Activated naive CD8-positive, alpha-beta T cell treated with anti-CD3 and anti-CD28 coated beads, Interleukin-2, amount 10 ng/mL, durations not matched to agents 7 days and 5 days (primary cell): ENCODE measurements around the gene GRIN2A. TPM values are rescaled to one million over a fixed set of nuclear protein-coding genes. Genes with fewer than 3 reads are reported as not detected.

Source experiments
- ATAC-seq: fragments of 150-1000 bp; cut with Tn5 transposase; one replicate; pipeline ENCODE4 v1.10.0; 2021; ENCODE audit warnings: low read depth, moderate library complexity
- POLR2A ChIA-PET: fragments of 350-600 bp; sonication (Branson Sonifier 250); formaldehyde crosslinking; loops from one replicate; lab custom pipeline; 2021; ENCODE audit warnings: antibody characterized with exemption; lab: Charles Lee
- DNase-seq: peaks from one replicate; pipeline ENCODE4 v3.0.0; 2021
- H3K27ac Mint-ChIP-seq: one replicate; pipeline ENCODE4 v1.8.0; 2022; ENCODE audit warnings: mild to moderate bottlenecking, mixed read lengths
- H3K27me3 Mint-ChIP-seq: one replicate; pipeline ENCODE4 v1.8.0; 2022; ENCODE audit warnings: mild to moderate bottlenecking, moderate library complexity, mixed read lengths
- H3K36me3 Mint-ChIP-seq: one replicate; pipeline ENCODE4 v1.8.0; 2021; ENCODE audit warnings: mild to moderate bottlenecking, mixed read lengths
- H3K4me1 Mint-ChIP-seq: one replicate; pipeline ENCODE4 v1.8.0; 2021; ENCODE audit warnings: mixed read lengths
- H3K4me3 Mint-ChIP-seq: one replicate; pipeline ENCODE4 v1.8.0; 2022; ENCODE audit warnings: mild to moderate bottlenecking, moderate library complexity, mixed read lengths
- H3K9me3 Mint-ChIP-seq: one replicate; pipeline ENCODE4 v1.8.0; 2021; ENCODE audit warnings: mixed read lengths
- total RNA-seq, 2 experiments: library from RNA; stranded (reverse); gene quantifications; one replicate each; pipeline ENCODE4 v1.2.3, GENCODE V29; 2021

Gene GRIN2A
- total RNA-seq, 2 experiments from 2014 or later = not detected

DNA sequence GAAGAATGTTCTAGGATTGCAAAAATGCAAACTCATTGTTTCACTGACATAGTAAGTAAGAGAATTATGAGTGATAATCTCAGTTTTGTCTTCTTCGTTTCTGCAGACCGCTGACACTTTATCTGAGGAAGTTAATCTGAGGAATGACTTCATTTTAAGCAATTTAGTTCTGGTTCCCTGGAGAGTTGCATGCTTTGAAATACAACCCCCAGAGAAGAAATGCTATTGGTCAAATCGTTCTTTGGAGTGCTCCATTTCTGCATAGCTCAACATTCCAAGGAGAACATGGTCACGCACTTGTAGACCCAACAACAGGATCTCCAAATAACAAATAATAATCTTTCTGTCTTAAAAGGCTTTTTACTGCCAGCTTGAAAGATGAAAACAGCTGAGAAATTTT lies 427.1 kb downstream of the GRIN2A start:
- no peak overlapping the region for H3K4me3 Mint-ChIP-seq
- H3K36me3 Mint-ChIP-seq = no peaks in the 10 kb centered on the region
- POLR2A ChIA-PET = no interaction called here
- no peaks in the 10 kb centered on the region for H3K27me3 Mint-ChIP-seq
- H3K9me3 Mint-ChIP-seq = peaks cover 1% of the 10 kb centered on the region
- DNase-seq (no peak), ATAC-seq (no peak)
- H3K4me1 Mint-ChIP-seq = no peaks in the 10 kb centered on the region
- H3K27ac Mint-ChIP-seq = no peak overlapping the region

DNA sequence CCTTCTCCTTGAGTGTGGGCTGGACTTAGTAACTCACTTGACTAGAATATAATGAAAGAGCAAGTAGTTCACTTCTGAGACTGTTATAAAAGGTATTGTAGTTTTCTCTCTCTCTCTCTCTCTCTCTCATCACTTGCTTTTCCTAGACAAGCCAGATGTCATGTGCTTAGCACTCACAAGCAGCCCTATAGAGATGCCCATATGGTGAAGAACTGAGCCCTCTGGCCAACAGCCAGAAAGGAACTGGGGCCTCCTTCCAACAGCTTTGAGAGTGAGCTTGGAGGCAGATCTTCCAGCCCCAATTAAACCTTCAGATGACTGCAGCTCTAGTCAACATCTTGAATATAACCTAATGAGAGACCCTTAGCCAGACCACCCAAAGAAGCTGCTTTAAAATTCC lies 440.5 kb downstream of the GRIN2A start:
- Mint-ChIP-seq H3K4me3 (no peak overlapping the region), H3K9me3 (peaks cover 4% of the 10 kb centered on the region), H3K27ac (no peak overlapping the region), H3K36me3 (no peaks in the 10 kb centered on the region), H3K4me1 (no peaks in the 10 kb centered on the region), H3K27me3 (no peaks in the 10 kb centered on the region)
- ATAC-seq (no peak), DNase-seq (no peak)
- POLR2A ChIA-PET = no interaction called here

DNA sequence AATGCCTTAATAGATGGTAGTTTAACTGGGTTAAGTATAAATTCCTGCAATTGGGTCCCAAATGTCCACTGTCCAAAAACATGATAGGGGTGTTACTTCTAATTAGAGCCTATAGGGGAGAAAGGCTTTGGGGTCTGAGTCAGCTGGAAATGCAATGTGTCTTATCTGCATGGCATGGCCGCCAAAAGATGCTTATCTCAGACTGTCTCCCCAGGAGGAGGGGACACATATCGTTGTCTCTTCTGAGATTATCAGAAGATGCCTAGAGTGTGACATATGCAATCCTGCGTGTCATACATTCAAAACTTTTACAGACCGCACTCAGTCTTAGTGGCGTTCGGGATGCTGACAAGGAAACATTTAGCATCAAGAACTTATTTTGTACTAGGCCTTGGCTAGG lies 442.9 kb downstream of the GRIN2A start:
- Mint-ChIP-seq H3K4me1 (no peaks in the 10 kb centered on the region), H3K27me3 (no peaks in the 10 kb centered on the region), H3K27ac (no peak overlapping the region), H3K9me3 (peaks cover 4% of the 10 kb centered on the region), H3K4me3 (no peak overlapping the region), H3K36me3 (no peaks in the 10 kb centered on the region)
- no peak for ATAC-seq
- POLR2A ChIA-PET = no interaction called here
- DNase-seq = no peak

DNA sequence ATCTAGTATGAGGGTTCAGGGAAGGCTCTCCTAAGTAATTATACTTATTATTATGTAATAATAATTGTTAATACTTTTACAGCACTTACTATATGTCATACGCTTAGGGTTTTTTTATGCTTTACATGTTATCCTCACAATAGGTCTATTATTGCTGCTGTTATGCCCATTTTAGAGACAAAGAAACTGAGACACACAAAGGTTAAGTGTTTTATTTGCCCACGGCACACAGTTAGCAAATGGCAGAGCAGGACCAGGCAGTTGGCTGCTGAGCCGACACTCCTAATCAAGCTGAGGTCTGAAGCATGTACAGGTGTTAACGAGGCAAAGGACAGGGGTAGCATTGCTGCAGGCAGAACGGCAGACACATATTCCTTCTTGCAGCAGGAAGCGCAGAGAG lies 443.5 kb downstream of the GRIN2A start:
- ATAC-seq (no peak), DNase-seq (no peak)
- POLR2A ChIA-PET = no interaction called here
- H3K27ac Mint-ChIP-seq = no peak overlapping the region
- H3K4me1 Mint-ChIP-seq = no peaks in the 10 kb centered on the region
- no peaks in the 10 kb centered on the region for H3K27me3 Mint-ChIP-seq
- H3K9me3 Mint-ChIP-seq = peaks cover 4% of the 10 kb centered on the region
- no peaks in the 10 kb centered on the region for H3K36me3 Mint-ChIP-seq
- no peak overlapping the region for H3K4me3 Mint-ChIP-seq

DNA sequence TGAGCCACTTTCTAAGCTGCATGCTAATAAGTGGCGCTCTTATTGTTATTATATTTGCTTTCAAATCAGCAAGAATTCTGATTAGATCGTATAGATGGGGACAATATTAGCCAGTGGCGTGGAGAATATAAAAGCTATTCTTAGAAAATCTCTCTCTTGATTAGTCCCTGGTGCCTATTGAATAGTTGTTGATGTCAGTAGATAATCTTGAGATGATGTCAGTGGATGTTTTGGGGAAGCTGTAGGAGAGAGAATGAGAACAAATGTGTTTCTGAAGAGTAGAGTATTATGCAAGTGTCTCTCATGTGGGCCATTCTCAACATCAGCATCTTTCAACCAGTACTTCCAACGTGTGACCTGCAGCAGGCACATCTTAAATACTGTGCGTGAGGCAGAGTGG lies 445.7 kb downstream of the GRIN2A start:
- POLR2A ChIA-PET = no interaction called here
- Mint-ChIP-seq H3K27me3 (no peaks in the 10 kb centered on the region), H3K36me3 (no peaks in the 10 kb centered on the region), H3K4me3 (no peak overlapping the region), H3K27ac (no peak overlapping the region), H3K4me1 (no peaks in the 10 kb centered on the region), H3K9me3 (peaks cover 2% of the 10 kb centered on the region)
- no peak for DNase-seq
- no peak for ATAC-seq

DNA sequence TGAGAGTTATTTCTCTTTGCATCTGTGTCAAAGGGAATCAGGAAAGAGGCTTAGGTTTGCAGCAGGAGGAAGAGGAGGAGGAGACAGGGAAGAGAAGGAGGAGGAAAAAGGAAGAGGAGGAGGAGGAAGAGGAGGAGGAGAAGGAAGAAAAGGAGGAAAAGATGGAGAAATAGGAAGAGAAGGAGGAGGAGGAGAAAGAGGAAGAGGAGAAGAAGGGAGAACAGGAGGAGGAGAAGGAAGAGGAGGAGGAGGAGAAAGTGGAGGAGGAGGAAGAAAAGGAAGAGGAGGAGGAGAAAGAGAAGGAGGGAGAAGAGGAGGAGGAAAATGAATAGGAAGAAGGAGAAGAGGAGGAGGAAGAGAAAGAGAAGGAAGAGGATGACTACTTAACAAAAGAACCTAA lies 459.1 kb downstream of the GRIN2A start:
- H3K27me3 Mint-ChIP-seq = no peaks in the 10 kb centered on the region
- ATAC-seq (no peak), DNase-seq (no peak)
- H3K4me3 Mint-ChIP-seq = no peak overlapping the region
- no peaks in the 10 kb centered on the region for H3K36me3 Mint-ChIP-seq
- no peaks in the 10 kb centered on the region for H3K9me3 Mint-ChIP-seq
- POLR2A ChIA-PET = no interaction called here
- H3K4me1 Mint-ChIP-seq = no peaks in the 10 kb centered on the region
- no peak overlapping the region for H3K27ac Mint-ChIP-seq

DNA sequence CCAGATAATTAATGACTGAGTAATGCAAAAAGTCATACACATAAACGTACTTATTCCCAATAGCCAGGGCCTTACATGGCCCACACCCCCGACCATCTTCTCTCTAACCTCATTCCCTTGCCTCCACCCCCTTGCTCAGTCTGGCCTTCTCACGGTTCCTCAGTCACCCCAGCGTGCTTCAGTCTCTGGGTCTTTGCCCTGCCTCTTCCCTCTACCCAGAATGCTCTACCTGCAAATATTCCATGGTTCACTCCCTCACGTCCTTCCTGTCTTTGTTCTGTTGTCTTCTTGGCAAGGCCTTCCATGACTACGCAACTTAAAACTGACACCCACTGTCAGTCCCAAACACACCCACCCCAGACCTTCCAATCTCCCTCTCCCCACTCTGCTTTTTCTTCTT lies 468.3 kb downstream of the GRIN2A start:
- POLR2A ChIA-PET = no interaction called here
- H3K9me3 Mint-ChIP-seq = peaks cover 2% of the 10 kb centered on the region

DNA sequence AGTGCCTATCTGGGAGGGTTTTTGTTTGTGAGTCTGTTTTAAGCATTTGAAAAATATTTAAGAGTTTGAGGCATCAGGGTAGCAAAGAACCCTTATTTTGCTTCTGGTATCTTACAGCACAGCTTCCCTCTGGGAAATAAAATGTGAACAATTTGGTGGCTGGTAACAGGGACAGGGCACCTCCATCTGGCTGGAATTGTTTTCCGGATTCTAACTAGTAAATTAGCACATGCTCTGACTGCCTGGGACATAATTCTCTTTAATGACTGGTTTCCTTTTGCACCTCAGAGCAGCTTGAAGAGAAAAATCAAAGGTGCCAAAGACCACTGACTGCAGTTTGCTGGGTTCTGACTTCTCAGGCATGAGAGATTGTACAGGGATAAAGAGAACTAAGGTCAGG lies 469.1 kb downstream of the GRIN2A start:
- ATAC-seq (no peak), DNase-seq (no peak)
- no peak overlapping the region for H3K27ac Mint-ChIP-seq
- no peaks in the 10 kb centered on the region for H3K4me1 Mint-ChIP-seq
- H3K36me3 Mint-ChIP-seq = no peaks in the 10 kb centered on the region
- no peaks in the 10 kb centered on the region for H3K27me3 Mint-ChIP-seq
- peaks cover 2% of the 10 kb centered on the region for H3K9me3 Mint-ChIP-seq
- H3K4me3 Mint-ChIP-seq = no peak overlapping the region
- POLR2A ChIA-PET = no interaction called here

More for the DNA sequence above, 468.3 kb downstream of the GRIN2A start:
- H3K27ac Mint-ChIP-seq = no peak overlapping the region
- H3K4me3 Mint-ChIP-seq = no peak overlapping the region
- H3K36me3 Mint-ChIP-seq = no peaks in the 10 kb centered on the region
- ATAC-seq (no peak), DNase-seq (no peak)
- H3K27me3 Mint-ChIP-seq = no peaks in the 10 kb centered on the region
- H3K4me1 Mint-ChIP-seq = no peaks in the 10 kb centered on the region

DNA sequence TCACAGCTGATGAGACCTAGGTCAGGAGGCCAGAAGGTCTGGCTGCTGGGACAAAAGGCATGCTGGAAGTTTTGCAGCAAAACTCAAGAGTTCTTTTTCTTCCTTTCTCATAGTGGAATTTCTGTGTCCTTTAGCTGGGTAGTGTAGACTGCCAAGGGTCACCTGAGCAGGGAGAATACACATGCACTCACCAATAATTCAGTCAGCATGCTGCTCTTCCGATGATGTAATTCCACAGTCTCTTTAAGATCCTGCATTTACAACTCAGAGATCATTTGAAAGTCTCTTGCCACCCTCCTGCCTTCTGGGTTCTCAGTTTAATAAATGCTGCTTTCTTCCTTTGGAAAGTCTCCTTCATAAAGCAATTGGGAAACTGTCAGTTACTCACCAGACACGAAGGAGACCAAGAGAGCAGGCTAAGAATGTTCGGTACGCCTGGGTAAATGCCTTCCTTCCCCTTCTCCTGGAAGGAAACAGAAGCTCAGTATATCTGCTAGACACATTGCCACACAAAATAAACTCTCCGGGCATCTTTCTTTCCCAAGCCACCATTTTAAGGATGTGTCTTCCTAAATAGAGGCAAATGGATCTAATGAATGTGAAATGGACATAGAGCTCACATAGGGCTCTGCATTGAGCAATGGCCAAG lies 473.1 kb downstream of the GRIN2A start:
- Mint-ChIP-seq H3K4me1 (no peaks in the 10 kb centered on the region), H3K36me3 (no peaks in the 10 kb centered on the region), H3K27ac (no peak overlapping the region), H3K9me3 (peaks cover 3% of the 10 kb centered on the region), H3K4me3 (no peak overlapping the region), H3K27me3 (no peaks in the 10 kb centered on the region)
- ATAC-seq = no peak
- POLR2A ChIA-PET = no interaction called here
- no peak for DNase-seq

DNA sequence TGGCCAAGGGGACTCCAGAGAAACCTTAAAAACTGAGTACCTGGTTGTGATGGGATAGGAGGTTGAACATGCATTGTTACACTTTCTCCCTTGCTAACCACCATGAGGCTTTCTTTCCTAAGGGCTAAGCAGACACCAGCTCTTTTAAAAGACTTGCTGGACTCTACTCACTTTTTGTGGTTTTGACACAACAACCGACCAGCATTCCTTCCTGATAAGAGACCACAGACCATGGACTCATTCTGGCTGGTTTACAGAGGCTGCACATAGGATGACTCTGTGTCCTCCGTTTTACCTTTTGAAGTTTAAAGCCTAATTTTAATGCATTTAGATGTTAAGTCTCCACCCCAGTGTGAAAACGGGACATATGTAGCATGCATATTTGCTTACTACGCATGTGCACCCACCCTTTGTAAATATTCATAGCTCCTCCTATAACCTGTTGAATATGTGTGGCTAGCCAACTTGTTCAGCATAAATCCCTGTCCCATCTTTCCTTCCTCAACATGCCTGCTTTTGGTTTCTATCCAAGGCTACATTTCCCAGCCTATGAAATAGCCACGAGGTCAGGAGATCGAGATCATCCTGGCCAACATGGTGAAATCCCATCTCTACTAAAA lies 475.9 kb downstream of the GRIN2A start:
- ATAC-seq (no peak), DNase-seq (no peak)
- H3K27ac Mint-ChIP-seq = no peak overlapping the region
- H3K4me1 Mint-ChIP-seq = no peaks in the 10 kb centered on the region
- H3K36me3 Mint-ChIP-seq = no peaks in the 10 kb centered on the region
- H3K4me3 Mint-ChIP-seq = no peak overlapping the region
- peaks cover 3% of the 10 kb centered on the region for H3K9me3 Mint-ChIP-seq
- no peaks in the 10 kb centered on the region for H3K27me3 Mint-ChIP-seq
- POLR2A ChIA-PET = no interaction called here

DNA sequence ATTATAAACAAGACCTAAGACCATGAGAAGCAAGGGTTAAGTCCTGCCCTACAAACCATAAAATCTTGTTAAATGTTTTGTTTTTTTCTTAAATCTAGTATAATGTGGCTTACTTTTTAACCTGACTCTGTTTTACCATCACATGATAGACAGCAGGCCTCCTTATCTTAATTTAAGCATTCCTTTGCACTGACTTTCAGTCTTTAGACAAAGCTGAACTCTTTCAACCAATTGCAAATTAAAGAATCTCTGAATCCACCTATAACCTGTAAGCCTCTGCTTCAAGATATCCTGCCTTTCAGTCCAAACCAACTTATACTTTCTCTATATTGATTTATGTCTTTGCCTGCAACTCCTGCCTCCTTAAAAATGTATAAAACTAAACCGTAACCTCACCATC lies 478.5 kb downstream of the GRIN2A start:
- POLR2A ChIA-PET = no interaction called here
- Mint-ChIP-seq H3K9me3 (peaks cover 2% of the 10 kb centered on the region), H3K4me1 (no peaks in the 10 kb centered on the region), H3K4me3 (no peak overlapping the region), H3K36me3 (no peaks in the 10 kb centered on the region), H3K27ac (no peak overlapping the region), H3K27me3 (no peaks in the 10 kb centered on the region)
- DNase-seq (no peak), ATAC-seq (no peak)

Other genes with a start within 250 kb of the GRIN2A start
- gene ATF7IP2, start 203.6 kb upstream of the GRIN2A start, total RNA-seq = 10 to 100 TPM; 32.9 to 34.0 TPM